ENCODE results near the gene STRN4. TPM values are rescaled to one million over a fixed set of nuclear protein-coding genes. Genes with fewer than 3 reads are reported as not detected.

STRN4 gene
- polyA plus RNA-seq, 1 donor from 2014 or later = 153 TPM

DNA sequence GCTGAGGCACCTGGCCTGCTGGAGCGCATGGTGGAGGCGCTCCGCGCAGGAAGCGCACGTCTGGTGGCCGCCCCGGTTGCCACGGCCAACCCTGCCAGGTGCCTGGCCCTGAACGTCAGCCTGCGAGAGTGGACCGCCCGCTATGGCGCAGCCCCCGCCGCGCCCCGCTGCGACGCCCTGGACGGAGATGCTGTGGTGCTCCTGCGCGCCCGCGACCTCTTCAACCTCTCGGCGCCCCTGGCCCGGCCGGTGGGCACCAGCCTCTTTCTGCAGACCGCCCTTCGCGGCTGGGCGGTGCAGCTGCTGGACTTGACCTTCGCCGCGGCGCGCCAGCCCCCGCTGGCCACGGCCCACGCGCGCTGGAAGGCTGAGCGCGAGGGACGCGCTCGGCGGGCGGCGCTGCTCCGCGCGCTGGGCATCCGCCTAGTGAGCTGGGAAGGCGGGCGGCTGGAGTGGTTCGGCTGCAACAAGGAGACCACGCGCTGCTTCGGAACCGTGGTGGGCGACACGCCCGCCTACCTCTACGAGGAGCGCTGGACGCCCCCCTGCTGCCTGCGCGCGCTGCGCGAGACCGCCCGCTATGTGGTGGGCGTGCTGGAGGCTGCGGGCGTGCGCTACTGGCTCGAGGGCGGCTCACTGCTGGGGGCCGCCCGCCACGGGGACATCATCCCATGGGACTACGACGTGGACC lies 9.7 kb upstream of the STRN4 start:
- Histone ChIP-seq H3K36me3 (ENCODE audit: insufficient read depth, low read length) (no peaks in the 10 kb centered on the region), H2AFZ (ENCODE audit: low read depth, low read length) (no peak overlapping the region), H3K27ac (ENCODE audit: low read length) (no peak overlapping the region), H3K9me3 (ENCODE audit: low read length) (no peaks in the 10 kb centered on the region), H4K20me1 (ENCODE audit: insufficient read depth) (no peaks in the 10 kb centered on the region), H3F3A (ENCODE audit: insufficient read depth, low read length, poor library complexity, severe bottlenecking) (no peaks in the 10 kb centered on the region), H3K79me2 (replicated peaks; ENCODE audit: insufficient read depth, low read length) (no peaks in the 10 kb centered on the region), H3K9ac (ENCODE audit: low read length) (no peak overlapping the region), H3K9me2 (ENCODE audit: insufficient read depth, low read length) (no peaks in the 10 kb centered on the region), H3K4me2 (ENCODE audit: low read length) (no peak overlapping the region), H3K27me3 (ENCODE audit: insufficient read depth, low read depth, low read length) (no peaks in the 10 kb centered on the region), H3K4me3 (ENCODE audit: low read length) (no peak overlapping the region)
- TF ChIP-seq EP300 (conservative IDR thresholded peaks at IDR 0.05; ENCODE audit: poor library complexity, severe bottlenecking) (no peak), TAF1 (IDR thresholded peaks at IDR 0.05; ENCODE audit: low read depth) (no peak), SMC3 (conservative IDR thresholded peaks at IDR 0.05; ENCODE audit: poor library complexity) (no peak), MXI1 (conservative IDR thresholded peaks at IDR 0.05; ENCODE audit: poor library complexity, severe bottlenecking) (no peak), POLR2AphosphoS5 (IDR thresholded peaks at IDR 0.05) (no peak), RAD21 (conservative IDR thresholded peaks at IDR 0.05) (no peak), EZH2 (IDR thresholded peaks at IDR 0.05; ENCODE audit: borderline replicate concordance, insufficient read depth, low read length, poor library complexity, severe bottlenecking) (no peak)
- TF ChIP-seq, protein P1, sequence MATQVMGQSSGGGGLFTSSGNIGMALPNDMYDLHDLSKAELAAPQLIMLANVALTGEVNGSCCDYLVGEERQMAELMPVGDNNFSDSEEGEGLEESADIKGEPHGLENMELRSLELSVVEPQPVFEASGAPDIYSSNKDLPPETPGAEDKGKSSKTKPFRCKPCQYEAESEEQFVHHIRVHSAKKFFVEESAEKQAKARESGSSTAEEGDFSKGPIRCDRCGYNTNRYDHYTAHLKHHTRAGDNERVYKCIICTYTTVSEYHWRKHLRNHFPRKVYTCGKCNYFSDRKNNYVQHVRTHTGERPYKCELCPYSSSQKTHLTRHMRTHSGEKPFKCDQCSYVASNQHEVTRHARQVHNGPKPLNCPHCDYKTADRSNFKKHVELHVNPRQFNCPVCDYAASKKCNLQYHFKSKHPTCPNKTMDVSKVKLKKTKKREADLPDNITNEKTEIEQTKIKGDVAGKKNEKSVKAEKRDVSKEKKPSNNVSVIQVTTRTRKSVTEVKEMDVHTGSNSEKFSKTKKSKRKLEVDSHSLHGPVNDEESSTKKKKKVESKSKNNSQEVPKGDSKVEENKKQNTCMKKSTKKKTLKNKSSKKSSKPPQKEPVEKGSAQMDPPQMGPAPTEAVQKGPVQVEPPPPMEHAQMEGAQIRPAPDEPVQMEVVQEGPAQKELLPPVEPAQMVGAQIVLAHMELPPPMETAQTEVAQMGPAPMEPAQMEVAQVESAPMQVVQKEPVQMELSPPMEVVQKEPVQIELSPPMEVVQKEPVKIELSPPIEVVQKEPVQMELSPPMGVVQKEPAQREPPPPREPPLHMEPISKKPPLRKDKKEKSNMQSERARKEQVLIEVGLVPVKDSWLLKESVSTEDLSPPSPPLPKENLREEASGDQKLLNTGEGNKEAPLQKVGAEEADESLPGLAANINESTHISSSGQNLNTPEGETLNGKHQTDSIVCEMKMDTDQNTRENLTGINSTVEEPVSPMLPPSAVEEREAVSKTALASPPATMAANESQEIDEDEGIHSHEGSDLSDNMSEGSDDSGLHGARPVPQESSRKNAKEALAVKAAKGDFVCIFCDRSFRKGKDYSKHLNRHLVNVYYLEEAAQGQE (IDR thresholded peaks at IDR 0.05; ENCODE audit: borderline replicate concordance) = no peak
- TF ChIP-seq, protein P2, sequence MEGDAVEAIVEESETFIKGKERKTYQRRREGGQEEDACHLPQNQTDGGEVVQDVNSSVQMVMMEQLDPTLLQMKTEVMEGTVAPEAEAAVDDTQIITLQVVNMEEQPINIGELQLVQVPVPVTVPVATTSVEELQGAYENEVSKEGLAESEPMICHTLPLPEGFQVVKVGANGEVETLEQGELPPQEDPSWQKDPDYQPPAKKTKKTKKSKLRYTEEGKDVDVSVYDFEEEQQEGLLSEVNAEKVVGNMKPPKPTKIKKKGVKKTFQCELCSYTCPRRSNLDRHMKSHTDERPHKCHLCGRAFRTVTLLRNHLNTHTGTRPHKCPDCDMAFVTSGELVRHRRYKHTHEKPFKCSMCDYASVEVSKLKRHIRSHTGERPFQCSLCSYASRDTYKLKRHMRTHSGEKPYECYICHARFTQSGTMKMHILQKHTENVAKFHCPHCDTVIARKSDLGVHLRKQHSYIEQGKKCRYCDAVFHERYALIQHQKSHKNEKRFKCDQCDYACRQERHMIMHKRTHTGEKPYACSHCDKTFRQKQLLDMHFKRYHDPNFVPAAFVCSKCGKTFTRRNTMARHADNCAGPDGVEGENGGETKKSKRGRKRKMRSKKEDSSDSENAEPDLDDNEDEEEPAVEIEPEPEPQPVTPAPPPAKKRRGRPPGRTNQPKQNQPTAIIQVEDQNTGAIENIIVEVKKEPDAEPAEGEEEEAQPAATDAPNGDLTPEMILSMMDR (IDR thresholded peaks at IDR 0.05; ENCODE audit: poor library complexity, severe bottlenecking) = no peak

DNA sequence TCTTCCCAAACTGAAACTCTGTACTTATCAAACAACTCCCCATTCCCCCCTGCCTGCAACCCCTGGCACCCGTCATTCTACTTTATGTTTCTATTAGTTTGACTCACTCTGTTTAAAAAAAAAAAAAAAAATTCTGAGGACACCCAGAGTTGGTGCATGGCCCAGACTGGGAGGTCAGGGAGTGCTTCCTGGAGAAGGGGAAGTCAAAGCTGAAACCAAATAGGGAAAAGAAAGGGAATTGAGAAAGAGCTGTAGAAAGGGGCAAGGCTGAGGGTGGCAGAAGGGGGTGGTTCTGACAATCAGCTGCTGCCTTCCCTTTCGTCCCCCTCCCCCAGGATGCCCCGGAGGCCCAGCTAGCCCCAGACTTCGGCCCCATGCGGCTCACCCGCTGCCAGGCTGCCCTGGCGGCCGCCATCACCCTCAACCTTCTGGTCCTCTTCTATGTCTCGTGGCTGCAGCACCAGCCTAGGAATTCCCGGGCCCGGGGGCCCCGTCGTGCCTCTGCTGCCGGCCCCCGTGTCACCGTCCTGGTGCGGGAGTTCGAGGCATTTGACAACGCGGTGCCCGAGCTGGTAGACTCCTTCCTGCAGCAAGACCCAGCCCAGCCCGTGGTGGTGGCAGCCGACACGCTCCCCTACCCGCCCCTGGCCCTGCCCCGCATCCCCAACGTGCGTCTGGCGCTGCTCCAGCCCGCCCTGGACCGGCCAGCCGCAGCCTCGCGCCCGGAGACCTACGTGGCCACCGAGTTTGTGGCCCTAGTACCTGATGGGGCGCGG lies 9.0 kb upstream of the STRN4 start:
- H3K4me2 ChIP-seq (ENCODE audit: low read length) = no peak overlapping the region
- H3K36me3 ChIP-seq (ENCODE audit: insufficient read depth, low read length) = no peaks in the 10 kb centered on the region
- H3K9me3 ChIP-seq (ENCODE audit: low read length) = no peaks in the 10 kb centered on the region
- no peak overlapping the region for H3K4me3 ChIP-seq (ENCODE audit: low read length)
- no peaks in the 10 kb centered on the region for H3K27me3 ChIP-seq (ENCODE audit: insufficient read depth, low read depth, low read length)
- H4K20me1 ChIP-seq (ENCODE audit: insufficient read depth) = no peaks in the 10 kb centered on the region
- H3K79me2 ChIP-seq (replicated peaks; ENCODE audit: insufficient read depth, low read length) = no peaks in the 10 kb centered on the region
- no peak overlapping the region for H3K9ac ChIP-seq (ENCODE audit: low read length)
- no peaks in the 10 kb centered on the region for H3F3A ChIP-seq (ENCODE audit: insufficient read depth, low read length, poor library complexity, severe bottlenecking)
- no peak overlapping the region for H3K27ac ChIP-seq (ENCODE audit: low read length)
- H2AFZ ChIP-seq (ENCODE audit: low read depth, low read length) = no peak overlapping the region
- TF ChIP-seq, protein P2 (IDR thresholded peaks at IDR 0.05; ENCODE audit: poor library complexity, severe bottlenecking) = no peak
- TF ChIP-seq MXI1 (conservative IDR thresholded peaks at IDR 0.05; ENCODE audit: poor library complexity, severe bottlenecking) = no peak
- no peak for TF ChIP-seq SMC3 (conservative IDR thresholded peaks at IDR 0.05; ENCODE audit: poor library complexity)
- TF ChIP-seq EZH2 (IDR thresholded peaks at IDR 0.05; ENCODE audit: borderline replicate concordance, insufficient read depth, low read length, poor library complexity, severe bottlenecking) = no peak
- TF ChIP-seq, protein P1 (IDR thresholded peaks at IDR 0.05; ENCODE audit: borderline replicate concordance) = no peak
- no peak for TF ChIP-seq POLR2AphosphoS5 (IDR thresholded peaks at IDR 0.05)
- TF ChIP-seq TAF1 (IDR thresholded peaks at IDR 0.05; ENCODE audit: low read depth) = no peak
- TF ChIP-seq EP300 (conservative IDR thresholded peaks at IDR 0.05; ENCODE audit: poor library complexity, severe bottlenecking) = no peak
- TF ChIP-seq RAD21 (conservative IDR thresholded peaks at IDR 0.05) = no peak
- H3K9me2 ChIP-seq (ENCODE audit: insufficient read depth, low read length) = no peaks in the 10 kb centered on the region

Measured in neural cell (in vitro differentiated cells).